LNCaP clone FGC (cell line): ENCODE data around the gene BORCS5.
"Not testable (repeated sequence)": the region's sequence is repeated elsewhere in the genome, so short reads cannot be mapped to it uniquely, and the experiment has no call there.

ENCODE experiments used
- DNase-seq: peaks from one replicate; pipeline ENCODE4 v3.0.0-alpha.2; 2011; ENCODE audit warnings: low read depth
- H3K4me3 ChIP-seq: 2 replicates; pipeline ENCODE4 v1.5.1; 2011; ENCODE audit warnings: mild to moderate bottlenecking, low read depth, low read length, control low read depth
- TF ChIP-seq, protein P1 (sequence below): IDR thresholded peaks from 2 replicates; pipeline ENCODE4 v1.5.1; 2012; ENCODE audit warnings: mild to moderate bottlenecking; ENCODE audit not compliant: control insufficient read depth, insufficient read depth; ENCODE audit errors: extremely low read depth

BORCS5 gene

DNA sequence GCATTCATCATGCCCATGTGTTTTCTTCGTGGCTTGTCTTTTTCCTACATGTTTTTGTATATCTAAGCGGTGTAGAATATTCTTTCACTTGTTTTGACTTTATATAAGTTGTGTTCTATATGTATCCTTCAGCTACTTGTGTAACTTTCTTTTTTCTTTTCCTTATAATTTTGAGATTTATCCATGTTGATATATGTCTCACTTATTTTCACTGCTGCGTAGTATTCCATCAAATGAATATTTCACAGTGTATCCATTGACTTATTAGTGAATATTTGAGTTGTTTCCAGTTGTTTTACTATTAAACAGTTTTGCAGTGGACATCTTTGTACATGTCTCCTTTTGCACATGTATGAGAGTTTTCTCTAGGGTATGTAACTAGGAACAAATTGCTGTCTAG is 43.9 kb downstream of the BORCS5 start:
- no peak for DNase-seq
- TF ChIP-seq, protein P1, sequence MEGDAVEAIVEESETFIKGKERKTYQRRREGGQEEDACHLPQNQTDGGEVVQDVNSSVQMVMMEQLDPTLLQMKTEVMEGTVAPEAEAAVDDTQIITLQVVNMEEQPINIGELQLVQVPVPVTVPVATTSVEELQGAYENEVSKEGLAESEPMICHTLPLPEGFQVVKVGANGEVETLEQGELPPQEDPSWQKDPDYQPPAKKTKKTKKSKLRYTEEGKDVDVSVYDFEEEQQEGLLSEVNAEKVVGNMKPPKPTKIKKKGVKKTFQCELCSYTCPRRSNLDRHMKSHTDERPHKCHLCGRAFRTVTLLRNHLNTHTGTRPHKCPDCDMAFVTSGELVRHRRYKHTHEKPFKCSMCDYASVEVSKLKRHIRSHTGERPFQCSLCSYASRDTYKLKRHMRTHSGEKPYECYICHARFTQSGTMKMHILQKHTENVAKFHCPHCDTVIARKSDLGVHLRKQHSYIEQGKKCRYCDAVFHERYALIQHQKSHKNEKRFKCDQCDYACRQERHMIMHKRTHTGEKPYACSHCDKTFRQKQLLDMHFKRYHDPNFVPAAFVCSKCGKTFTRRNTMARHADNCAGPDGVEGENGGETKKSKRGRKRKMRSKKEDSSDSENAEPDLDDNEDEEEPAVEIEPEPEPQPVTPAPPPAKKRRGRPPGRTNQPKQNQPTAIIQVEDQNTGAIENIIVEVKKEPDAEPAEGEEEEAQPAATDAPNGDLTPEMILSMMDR = no peak
- no peak overlapping the region for H3K4me3 ChIP-seq

DNA sequence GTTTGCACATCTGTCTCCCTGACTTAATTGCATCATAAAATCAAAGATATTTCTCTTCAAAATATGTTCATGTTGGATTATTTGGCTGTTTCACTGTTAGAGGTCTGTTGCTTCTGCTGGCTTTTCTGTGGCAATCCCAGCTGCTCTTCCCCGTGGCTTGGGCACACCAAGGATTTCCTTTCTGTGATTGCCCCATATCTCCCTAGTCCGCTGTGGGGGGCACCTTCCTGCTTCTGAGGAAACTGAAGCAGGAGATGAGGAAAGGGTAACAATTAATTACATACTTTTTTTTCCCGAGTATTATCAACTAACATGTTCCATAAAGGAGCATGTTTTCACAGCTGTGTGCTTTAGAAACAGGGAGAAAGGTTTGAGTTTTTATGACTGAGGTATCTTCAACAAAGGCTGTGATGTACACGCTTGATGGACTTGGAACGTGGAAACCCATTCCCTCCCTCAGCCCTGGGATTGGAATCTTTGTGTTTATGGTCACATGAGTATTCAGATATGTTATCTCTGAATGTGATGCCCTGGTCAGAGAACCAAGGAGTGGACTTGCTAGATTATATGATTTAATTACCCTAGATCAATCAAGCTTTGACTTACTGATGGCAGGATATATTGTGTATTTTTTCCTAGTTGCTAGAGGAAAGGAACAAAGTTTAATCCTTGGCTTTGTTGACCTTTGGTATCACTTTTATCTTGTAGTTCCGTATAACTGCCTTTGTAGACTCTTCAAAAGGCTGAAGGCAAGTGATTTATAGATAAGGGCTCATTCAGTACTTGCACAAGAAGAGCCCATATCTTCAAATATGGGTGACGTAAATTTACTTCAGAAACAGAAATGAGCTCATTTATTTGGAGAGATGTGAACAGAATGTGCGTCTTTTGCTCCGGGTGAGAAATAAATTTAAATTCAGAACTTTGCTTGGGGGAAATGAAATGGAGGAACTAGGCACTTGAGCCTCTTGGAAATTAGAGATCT is 46.7 kb downstream of the BORCS5 start:
- no peak overlapping the region for H3K4me3 ChIP-seq
- DNase-seq = peak; percentile 80
- TF ChIP-seq, protein P1 = no peak

DNA sequence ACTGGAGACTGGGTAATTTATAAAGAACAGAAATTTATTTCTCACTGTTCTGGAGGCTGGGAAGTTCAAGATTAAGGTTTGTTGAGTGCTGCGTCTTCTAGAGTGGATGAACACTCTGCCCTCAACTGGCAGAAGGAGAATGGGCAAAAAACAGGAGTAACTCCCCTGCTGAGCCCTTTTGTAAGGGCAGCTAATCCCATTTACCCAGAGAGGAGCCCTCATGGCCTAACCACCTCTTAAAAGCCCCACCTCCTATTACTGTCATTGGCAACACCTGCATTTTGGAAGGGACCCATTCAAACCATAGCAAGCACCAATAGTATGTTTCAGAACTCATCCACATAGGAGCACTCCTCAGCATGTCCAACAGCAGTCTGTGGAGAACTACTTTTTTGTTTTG is 47.4 kb downstream of the BORCS5 start:
- no peak overlapping the region for H3K4me3 ChIP-seq
- TF ChIP-seq, protein P1 = no peak
- DNase-seq = no peak

DNA sequence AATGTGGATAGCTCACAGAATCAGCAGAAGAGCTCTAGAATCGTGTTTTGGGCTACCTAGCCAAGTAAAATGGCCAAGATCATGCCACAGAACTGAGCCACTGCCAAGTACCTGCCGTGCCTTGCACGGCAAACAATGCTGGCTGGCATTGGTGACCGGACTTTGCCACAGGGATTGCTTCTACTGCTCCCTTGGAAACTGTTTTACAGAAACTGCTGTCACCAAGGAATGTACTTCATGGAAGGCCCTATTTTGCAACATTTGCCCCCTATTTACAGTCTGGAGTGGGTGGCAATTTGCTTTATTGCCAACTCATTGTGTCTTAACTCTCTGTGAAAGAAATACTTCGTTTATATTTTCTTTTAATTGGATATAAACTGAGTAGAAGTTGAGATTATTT is 49.0 kb downstream of the BORCS5 start:
- no peak overlapping the region for H3K4me3 ChIP-seq
- TF ChIP-seq, protein P1 = no peak
- DNase-seq = peak; percentile 80

DNA sequence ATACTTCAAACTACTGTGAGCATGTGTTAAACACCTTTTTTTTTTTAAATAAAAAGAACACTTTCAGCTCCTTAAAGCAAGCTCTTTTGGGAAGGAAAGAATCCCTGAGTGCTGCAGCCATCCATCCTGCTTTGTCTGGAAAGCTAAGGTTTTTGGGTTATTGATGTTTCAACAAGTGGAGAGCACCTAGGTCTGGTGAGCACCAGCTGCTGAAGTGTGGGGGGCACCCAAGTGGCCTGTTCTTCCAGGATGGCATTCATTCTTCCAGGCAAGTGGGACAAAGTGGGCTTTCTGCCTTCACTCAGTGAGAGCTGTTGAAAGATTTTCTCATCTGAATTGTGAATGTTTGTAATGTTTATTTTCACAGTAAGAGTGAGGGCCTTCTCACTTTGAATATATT is 49.9 kb downstream of the BORCS5 start:
- TF ChIP-seq, protein P1 = no peak

DNA sequence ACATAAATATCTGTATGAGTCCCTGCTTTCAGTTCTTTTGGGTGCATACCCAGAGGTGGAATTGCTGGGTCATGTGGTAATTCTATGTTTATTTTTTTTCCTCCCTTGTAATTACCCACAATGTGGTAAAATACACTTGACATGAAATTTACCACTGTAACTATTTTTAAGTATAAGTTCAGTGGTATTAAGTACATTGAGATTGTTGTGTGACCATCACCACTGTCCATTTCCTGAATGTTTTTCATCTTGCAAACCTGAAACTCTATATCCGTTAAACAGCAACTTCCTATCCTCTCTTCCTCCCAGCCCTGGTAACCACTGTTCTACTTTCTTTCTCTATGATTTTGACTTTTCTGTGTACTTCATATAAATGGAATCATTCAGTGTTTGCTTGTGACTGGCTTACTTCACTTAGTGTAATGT is 51.4 kb downstream of the BORCS5 start:
- DNase-seq = no peak
- no peak overlapping the region for H3K4me3 ChIP-seq
- TF ChIP-seq, protein P1 = no peak

More for the DNA sequence above, 49.9 kb downstream of the BORCS5 start:
- no peak for DNase-seq
- no peak overlapping the region for H3K4me3 ChIP-seq

DNA sequence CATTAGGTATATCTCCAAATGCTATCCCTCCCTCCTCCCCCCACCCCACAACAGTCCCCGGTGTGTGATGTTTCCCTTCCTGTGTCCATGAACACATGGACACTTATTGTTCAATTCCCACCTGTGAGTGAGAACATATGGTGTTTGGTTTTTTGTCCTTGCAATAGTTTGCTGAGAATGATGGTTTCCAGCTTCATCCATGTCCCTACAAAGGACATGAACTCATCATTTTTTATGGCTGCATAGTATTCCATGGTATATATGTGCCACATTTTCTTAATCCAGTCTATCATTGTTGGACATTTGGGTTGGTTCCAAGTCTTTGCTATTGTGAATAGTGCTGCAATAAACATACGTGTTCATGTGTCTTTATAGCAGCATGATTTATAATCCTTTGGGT is 52.5 kb downstream of the BORCS5 start:
- not testable (repeated sequence) for DNase-seq, H3K4me3 ChIP-seq
